Suppressor macrophage treated with lipopolysaccharide for 4 hours (primary cell): ENCODE measurements around the gene RAB3C.
"Not testable (repeated sequence)": the region's sequence is repeated elsewhere in the genome, so short reads cannot be mapped to it uniquely, and the experiment has no call there.

Experiments used
- DNase-seq: peaks from one replicate; pipeline ENCODE4 v3.0.0-alpha.2; 2020

RAB3C gene

GRCh38 chr5:58582803-58583491, at the start of gene RAB3C:
RAB3C (plus strand) TSS chr5:58583075; CDS start chr5:58583209, 134 bp downstream.
- peak; percentile 93 for DNase-seq

DNA sequence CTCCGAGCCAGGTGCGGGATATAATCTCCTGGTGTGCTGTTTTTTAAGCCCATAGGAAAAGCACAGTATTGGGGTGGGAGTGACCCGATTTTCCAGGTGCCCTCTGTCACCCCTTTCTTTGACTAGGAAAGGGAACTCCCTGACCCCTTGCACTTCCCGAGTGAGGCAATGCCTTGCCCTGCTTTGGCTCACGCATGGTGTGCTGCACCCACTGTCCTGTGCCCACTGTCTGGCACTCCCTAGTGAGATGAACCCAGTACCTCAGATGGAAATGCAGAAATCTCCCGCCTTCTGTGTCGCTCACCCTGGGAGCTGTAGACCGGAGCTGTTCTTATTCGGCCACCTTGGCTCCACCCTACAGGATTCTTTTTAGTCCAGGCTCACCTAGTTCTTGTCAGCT, 40.9 kb upstream of the RAB3C start:
- DNase-seq: not testable (repeated sequence)

GRCh38 chr5:58542709-58543108, 40.2 kb upstream of the RAB3C start:
- no peak for DNase-seq

DNA sequence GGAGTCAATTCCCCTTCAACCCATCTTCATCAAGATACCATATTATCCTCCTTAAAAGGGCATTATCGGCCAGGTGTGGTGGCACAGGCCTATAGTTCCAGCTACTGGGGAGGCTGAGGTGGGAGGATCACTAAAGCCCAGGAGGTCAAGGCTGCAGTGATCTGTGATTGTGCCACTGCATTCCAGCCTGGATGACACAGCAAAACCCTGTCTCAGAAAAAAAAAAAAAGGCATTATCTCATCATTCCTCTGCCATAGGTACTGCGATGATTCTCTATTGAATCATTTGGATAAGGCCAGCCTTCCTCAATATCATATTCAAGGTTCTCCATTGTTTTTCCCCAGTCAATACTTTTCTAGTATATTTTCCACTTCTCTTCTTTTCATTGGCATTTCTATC, 39.2 kb upstream of the RAB3C start:
- peak; percentile 36 for DNase-seq

DNA sequence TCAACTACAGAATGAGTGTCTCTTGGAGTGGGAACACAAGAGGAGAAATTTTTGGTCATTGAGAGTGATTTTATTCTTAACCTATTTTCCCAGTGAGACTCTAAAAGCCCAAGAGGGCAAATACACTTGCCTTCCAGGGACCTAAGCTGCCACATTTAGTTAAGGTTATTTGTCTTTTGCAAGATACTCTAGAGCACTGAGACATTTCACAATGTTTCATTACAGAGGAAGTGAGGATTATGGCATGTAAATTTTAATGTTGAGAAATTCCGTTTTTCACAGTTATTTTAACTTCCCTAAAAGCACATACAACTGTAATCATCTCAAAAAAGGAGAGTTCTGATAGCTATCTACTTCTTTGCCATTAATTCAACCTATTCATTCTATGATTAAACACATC, 38.7 kb upstream of the RAB3C start:
- peak; percentile 85 for DNase-seq

DNA sequence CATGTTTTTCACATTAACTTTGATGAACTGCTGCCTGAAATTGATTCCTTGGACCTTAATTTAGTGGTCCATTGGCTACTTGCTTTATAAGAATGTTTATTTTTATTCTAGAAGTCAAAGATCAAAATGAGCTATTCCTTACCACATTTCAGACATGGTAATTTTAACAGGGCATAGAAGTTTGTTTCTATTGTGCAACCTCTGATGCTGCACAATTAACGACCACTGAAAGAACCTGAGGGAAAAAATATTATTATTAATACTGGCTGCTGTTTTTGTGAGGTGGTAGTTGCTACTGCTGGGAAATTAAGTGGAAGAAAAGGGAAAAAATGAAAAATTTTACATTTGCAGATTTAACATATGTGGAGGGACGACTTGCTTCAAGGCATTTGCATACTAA, 37.9 kb upstream of the RAB3C start:
- DNase-seq: no peak

GRCh38 chr5:58545912-58546311, 37.0 kb upstream of the RAB3C start:
- DNase-seq: peak; percentile 57

- DNase-seq: no peak
Observed at GRCh38 chr5:58548068-58548467, 34.8 kb upstream of the RAB3C start.

- no peak for DNase-seq
Observed at GRCh38 chr5:58551492-58551891, 31.4 kb upstream of the RAB3C start.

DNA sequence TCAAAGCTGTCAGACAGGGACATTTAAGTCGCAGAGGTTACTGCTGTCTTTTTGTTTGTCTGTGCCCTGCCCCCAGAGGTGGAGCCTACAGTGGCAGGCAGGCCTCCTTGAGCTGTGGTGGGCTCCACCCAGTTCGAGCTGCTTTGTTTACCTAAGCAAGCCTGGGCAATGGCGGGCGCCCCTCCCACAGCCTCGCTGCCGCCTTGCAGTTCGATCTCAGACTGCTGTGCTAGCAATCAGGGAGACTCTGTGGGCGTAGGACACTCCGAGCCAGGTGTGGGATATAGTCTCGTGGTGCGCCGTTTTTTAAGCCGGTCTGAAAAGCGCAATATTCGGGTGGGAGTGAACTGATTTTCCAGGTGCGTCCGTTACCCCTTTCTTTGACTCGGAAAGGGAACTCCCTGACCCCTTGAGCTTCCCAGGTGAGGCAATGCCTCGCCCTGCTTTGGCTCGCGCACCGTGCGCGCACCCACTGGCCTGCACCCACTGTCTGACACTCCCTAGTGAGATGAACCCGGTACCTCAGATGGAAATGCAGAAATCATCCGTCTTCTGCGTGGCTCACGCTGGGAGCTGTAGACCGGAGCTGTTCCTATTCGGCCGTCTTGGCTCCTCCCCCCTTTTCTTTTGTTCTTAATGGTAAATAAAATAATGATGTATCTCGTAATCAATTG, 25.1 kb upstream of the RAB3C start:
- DNase-seq: not testable (repeated sequence)

DNA sequence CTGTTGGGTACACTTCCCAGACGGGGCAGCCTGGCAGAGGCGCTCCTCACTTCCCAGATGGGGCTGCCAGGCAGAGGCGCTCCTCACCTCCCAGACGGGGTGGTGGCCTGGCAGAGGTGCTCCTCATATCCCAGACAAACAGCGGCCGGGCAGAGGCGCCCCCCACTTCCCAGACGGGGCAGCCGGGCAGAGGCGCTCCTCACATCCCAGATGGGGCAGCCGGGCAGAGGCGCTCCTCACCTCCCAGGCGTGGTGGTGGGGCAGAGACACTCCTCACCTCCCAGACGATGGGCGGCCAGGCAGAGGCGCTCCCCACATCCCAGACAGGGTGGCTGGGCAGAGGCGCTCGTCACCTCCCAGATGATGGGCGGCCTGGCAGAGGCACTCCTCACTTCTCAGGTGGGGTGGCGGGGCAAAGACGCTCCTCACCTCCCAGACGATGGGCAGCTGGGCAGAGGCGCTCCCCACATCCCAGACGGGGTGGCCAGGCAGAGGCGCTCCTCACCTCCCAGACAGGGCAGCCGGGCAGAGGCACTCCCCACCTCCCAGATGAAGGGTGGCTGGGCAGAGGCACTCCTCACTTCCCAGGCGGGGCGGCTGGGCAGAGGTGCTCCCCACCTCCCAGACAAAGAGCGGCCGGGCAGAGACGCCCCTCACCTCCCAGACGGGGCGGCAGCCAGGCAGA, 19.7 kb upstream of the RAB3C start:
- DNase-seq: not testable (repeated sequence)

GRCh38 chr5:58564043-58564832, 18.6 kb upstream of the RAB3C start:
- not testable (repeated sequence) for DNase-seq

DNA sequence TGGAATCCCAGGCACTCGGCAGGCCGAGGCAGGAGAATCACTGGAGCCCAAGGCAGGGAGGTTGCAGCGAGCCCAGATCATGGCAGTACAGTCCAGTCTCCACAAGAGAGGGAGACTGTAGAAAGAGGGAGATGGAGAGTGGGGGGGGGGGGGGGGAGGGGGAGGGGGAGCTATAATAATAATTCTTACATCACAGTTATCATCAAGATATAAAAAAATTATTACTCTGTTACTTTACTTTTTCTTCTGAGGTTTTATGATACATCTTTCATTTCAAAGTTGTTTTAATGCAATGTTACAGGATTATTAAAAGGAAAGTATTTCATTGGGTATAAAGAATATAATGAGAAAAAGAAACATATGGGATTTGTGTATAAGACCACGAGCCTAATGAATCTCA, 17.8 kb upstream of the RAB3C start:
- DNase-seq: no peak

GRCh38 chr5:58571501-58571900, 11.4 kb upstream of the RAB3C start:
- no peak for DNase-seq

DNA sequence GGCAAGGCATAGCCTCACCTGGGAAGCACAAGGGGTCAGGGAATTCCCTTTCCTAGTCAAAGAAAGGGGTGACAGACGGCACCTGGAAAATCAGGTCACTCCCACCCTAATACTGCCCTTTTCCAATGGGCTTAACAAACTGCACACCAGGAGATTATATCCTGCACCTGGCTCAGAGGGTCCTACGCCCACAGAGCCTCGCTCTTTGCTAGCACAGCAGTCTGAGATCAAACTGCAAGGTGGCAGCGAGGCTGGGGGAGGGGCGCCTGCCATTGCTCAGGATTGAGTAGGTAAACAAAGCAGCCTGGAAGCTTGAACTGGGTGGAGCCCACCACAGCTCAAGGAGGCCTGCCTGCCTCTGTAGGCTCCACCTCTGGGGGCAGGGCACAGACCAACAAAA, 9.9 kb upstream of the RAB3C start:
- not testable (repeated sequence) for DNase-seq

DNA sequence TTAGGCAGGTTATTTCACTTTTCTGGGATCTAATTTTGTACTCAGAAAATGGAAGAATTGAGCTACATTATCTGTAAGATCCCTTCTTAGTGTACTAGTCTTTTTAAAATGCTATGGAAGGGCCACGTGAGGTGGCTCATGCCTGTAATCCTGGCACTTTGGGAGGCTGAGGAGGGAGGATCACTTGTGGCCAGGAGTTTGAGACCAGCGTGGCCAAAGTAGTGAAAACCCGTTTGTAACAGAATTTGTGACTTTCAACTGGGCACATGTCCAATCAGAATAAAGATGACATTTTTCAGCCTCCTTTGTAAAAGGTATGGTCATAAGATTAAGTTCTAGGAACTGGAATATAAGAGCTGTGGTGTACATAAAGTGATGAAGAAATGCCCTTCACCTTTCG, 3.1 kb upstream of the RAB3C start:
- no peak for DNase-seq

GRCh38 chr5:58582019-58582802, 664 bp upstream of the RAB3C start:
- DNase-seq: peak; percentile 9

- no peak for DNase-seq
Observed at GRCh38 chr5:58595952-58596351, 13.1 kb downstream of the RAB3C start.

GRCh38 chr5:58598440-58598839, 15.6 kb downstream of the RAB3C start:
- DNase-seq: no peak

- no peak for DNase-seq
Observed at GRCh38 chr5:58599217-58599616, 16.3 kb downstream of the RAB3C start.

- not testable (repeated sequence) for DNase-seq
Observed at GRCh38 chr5:58600613-58601012, 17.7 kb downstream of the RAB3C start.

DNA sequence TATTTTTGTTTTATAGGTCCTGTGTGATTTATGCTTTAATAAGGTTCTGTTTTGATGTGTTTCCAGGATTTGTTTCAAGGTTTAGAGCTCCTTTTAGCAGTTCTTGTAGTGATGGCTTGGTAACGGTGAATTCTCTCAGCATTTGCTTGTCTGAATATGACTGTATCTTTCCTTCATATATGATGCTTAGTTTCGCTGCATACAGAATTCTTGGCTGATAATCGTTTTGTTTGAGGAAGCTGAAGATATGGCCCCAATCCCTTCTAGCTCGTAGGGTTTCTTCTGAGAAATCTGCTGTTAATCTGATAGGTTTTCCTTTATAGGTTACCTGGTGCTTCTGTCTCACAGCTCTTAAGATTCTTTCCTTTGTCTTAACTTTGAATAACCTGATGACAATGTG, 20.0 kb downstream of the RAB3C start:
- not testable (repeated sequence) for DNase-seq
